ENCODE data around the gene ARRB1.

DNA sequence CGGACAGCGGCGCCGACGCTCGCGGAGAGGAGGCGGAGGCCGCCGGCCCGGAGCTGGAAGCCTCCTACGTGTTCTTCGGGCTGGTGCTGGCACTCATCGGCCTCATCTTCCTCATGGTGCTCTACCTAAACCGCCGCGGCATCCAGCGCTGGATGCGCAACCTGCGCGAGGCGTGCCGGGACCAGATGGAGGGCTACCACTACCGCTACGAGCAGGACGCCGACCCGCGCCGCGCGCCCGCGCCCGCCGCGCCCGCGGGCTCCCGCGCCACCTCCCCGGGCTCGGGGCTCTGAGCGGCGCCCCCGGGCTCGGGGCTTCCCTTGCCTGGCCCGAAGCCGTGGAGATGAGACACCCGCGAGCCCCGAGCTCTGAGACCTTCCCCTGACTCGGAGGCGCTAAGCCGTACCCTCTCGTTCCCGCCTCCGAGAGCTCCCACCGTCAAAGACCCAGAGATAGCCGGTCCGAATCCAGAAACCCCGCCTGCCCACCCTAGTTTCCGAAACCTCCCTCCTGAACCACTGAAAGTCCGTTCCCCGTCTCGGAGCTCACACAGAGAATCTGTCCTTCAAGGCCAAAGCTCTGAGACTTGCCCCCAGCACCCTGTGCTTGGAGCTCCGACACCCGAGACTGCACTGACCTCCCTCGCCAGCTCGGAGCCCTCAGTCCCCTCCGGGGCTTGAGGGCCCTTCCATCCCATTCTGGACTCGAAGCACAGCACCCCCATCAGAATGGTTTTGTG, 109.4 kb downstream of the ARRB1 start:
- TF ChIP-seq GATA2 (IDR thresholded peaks at IDR 0.05; ENCODE audit: low read depth, low read length) (no peak), GATA3 (IDR thresholded peaks at IDR 0.05; ENCODE audit: low read depth, low read length) (no peak)

All from SH-SY5Y (cell line).